GM21786 (cell line): Measurements from ENCODE around the gene SPCS2.
"Not testable (repeated sequence)": the region's sequence is repeated elsewhere in the genome, so short reads cannot be mapped to it uniquely, and the experiment has no call there.

Experiments
- ATAC-seq: cut with Tn5 transposase; IDR thresholded peaks from one replicate; pipeline ENCODE4 v1.9.1; 2021; ENCODE audit not compliant: unreplicated experiment

The SPCS2 gene

GRCh38 chr11:74992852-74993251 is 43.8 kb downstream of the SPCS2 start:
- peak; percentile 55 for ATAC-seq

DNA sequence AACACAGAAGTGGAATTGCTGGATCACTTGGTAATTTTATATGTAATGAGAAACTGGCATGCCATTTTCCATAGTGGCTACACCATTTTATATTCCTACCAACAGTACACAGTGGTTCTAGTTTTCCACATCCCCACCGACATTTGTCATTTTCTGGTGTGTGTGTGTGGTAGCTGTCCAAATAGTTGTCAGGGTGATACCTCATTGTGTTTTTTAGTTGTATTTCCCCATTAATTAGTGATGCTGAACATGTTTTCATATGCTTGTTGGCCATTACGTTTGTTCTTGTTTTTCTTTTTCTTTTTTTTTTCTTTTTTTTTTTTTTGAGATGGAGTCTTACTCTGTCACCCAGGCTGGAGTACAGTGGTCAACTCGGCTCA is 51.9 kb downstream of the SPCS2 start:
- ATAC-seq, result no peak

DNA sequence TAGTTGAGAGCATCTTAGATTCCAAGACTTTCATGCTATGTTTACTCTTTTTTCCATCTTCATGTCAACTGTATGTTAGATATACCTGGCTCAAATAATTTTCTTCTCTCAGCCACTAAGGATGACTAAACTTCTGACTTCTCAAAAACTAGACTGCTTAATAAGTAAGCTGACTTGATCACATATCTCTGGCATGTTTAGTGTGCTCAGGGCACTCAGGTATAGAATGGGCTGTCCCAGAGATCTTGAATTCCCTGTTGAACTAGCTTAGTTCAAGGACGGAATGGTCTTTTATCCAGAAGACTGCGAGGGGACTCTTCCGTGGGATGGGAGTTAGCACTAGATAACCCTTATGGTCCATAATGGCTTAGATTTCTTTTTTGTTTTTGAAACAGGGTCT is 52.6 kb downstream of the SPCS2 start:
- no peak for ATAC-seq

DNA sequence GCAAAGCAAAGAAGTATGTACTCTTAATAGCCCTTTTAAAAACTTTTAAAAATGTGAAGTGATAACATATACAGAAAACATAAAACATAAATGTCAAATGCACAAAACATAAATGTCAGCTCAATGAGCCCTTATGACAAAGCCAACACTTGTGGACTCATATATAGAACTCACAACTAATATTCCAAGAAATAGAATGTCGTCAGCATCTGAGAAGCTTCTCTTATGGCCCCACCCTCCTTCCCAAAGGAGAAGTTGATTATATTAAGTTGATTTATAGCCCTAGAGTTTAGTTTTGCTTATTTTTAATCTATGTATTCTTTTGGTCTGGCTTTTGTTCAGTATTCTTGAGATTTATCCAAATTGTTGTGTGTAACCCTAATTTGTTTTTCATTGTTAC is 53.5 kb downstream of the SPCS2 start:
- ATAC-seq, result no peak

- no peak for ATAC-seq
Observed at GRCh38 chr11:75004215-75004614, 55.1 kb downstream of the SPCS2 start.

DNA sequence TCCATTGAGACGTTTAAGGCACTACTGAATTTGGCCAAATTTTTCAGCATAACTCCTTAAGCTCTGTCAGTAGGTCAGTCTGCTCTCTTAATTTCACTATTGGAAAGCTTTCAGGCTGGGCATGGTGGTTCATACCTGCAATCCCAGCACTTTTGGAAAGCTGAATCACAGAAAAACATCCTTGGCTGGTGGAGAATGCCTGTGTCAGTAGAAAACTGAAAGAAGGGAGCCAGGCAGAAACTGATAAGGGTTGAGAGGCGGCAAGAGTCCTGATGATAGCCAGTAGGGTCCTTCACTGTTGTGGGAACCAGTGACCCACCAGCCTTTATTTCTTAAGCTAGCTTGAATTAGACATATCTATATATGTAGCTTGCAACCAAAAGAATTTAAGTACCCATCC is 62.3 kb downstream of the SPCS2 start:
- no peak for ATAC-seq

GRCh38 chr11:75011872-75012271 is 62.8 kb downstream of the SPCS2 start:
- no peak for ATAC-seq

DNA sequence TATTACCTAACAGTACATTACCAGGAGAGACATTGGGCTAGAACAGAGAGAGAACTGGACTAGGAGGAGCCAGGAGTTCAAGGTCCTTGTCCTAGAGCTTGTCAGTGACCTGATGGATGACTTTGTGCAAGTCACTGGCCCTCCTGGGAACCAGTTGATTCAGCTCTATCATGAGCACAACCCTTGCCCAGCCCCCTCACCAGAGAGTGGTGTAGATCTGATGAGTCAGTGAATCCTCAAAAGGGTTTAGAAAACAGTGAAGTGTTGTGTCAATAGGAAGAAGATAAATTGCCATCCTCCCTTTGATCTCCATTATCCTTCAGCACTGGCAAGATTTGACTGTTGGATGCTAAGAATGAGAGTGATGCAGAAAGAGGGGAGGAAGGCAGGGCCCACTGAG is 64.0 kb downstream of the SPCS2 start:
- ATAC-seq, result no peak

- ATAC-seq, result no peak
Observed at GRCh38 chr11:75014129-75014528, 65.1 kb downstream of the SPCS2 start.

DNA sequence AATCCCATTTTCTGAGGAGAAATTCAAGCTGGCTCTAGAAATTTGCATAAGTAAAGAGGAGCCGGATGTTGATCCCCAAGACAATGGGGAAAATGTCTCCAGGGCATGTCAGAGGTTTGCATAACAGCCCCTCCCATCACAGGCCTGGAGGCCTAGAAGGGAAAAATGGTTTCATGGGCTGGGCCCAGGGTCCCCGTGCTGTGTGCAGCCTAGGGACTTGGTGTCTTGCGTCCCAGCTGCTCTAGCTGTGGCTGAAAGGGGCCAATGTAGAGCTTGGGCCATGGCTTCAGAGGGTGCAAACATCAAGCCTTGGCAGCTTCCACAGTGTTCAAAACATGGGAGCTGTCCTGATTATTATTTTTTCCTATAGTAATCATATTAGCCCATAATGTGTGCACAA is 70.1 kb downstream of the SPCS2 start:
- ATAC-seq, result not testable (repeated sequence)

GRCh38 chr11:75020328-75020727 is 71.3 kb downstream of the SPCS2 start:
- ATAC-seq, result not testable (repeated sequence)

- peak; percentile 55 for ATAC-seq
Observed at GRCh38 chr11:75022296-75022695, 73.2 kb downstream of the SPCS2 start.

- peak; percentile 66 for ATAC-seq
Observed at GRCh38 chr11:75022759-75023396, 73.8 kb downstream of the SPCS2 start.

DNA sequence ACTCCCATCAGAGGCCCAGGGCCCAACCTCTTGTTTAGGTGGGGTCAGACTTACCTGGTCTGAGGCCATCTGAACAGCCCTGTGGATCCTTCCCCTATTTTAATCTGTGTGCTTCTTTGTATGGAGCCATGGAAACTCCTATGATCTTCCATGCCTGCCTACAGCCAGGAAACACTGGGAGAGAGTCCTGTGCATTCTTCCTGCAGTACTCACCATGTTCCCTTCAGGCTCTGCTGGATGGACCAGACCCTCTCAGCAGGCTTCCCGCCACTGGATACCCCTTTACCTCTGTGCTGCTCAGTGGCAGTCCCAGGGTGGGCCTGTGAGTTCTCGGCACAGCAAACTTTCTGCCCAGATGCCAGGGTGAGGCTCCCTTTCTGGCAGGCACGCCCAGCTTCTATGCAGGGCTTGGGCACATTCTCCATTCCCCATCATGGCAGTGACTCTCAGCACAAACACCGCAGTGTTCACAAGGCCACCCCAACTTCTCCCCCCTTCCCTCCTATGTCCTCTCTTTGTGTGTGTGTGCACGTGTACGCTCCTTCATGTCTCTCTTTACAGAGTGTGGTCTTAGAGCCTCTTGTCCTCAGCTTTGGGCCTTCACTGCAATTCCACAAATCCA is 74.5 kb downstream of the SPCS2 start:
- no peak for ATAC-seq

DNA sequence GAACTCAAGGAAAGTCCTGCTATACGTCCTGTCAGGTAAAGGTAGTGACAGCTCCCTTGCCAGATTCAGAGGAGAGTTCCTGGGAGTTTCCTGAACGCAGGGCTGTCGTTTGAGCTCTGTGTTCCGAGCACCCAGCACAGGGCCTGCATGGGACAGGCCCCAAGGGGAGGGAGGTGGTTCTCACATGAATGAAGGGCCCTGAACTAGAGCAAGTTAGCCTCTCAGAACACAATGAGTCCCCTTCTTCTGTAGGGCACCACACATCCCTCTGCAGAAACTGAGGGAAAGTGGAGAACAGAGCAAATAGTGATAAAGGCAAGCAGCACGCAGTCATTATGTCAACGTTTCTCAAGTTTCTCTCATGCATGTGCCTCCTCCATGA is 75.0 kb downstream of the SPCS2 start:
- no peak for ATAC-seq

DNA sequence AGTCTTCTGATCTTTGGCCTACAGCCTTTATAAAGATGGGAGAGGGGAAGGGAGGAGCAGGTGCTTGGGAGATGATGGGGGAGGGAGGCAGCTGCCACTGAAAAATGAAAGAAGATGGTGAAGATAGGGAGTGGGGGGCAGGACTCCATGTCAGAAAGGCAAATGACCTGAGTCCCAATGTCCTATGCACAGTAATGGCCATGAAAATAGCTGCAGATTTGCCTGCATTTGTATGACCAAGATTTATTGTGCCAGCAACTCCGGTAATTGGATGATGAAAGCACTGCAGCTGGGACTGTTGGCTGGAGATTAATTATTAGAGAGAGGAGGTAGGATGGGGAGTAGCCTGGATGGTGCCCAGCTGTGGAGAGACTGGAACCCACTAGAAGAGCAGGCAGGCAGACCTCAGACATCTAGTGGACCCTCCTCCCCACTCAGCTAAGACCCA is 75.7 kb downstream of the SPCS2 start:
- ATAC-seq, result no peak

- ATAC-seq, result no peak
Observed at GRCh38 chr11:75025561-75025960, 76.5 kb downstream of the SPCS2 start.

DNA sequence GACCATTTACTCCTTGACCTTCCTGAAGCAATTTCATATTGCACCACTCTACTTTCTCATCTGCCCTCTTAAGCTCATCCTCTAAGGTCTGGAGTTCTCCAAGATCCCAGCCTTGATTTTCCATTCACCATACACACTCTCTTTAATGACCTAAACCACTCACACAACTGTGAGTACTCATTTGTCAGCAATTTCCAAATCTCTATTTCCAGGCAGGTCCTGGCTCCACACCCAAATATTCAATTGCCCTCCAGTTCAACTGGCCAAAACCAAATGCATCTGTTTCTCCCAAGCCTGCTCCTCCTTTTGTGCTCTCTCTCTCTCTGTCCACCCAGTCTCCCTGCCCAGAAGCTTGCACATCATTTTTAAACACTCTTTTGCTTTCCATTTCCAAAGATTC is 79.3 kb downstream of the SPCS2 start:
- no peak for ATAC-seq
